COLO829 (cell line): ENCODE data around the gene DPP4.
"Not testable (repeated sequence)": the region's sequence is repeated elsewhere in the genome, so short reads cannot be mapped to it uniquely, and the experiment has no call there.

Source experiments
- DNase-seq: peaks from one replicate; pipeline ENCODE4 v3.0.0; 2012; ENCODE audit warnings: low spot score

DPP4 gene

DNA sequence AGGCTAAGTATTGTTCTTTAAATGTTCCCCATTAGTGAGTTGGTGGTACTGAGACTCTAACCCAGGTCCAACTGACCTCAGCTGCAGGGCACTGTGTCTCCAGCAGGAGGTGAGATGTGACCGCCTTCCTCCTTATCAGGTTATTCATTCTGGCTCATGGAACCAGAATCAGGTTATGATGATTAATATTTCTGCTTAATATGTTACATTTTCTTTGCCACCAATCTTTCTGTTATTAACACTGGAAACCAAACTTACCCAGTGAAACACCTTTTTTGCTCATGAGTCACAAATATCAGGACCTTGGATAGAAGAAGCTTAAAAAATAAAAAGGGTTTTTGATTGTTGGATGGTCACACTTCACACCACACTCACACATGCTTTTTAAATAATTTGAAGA lies 85.4 kb downstream of the DPP4 start:
- no peak for DNase-seq

DNA sequence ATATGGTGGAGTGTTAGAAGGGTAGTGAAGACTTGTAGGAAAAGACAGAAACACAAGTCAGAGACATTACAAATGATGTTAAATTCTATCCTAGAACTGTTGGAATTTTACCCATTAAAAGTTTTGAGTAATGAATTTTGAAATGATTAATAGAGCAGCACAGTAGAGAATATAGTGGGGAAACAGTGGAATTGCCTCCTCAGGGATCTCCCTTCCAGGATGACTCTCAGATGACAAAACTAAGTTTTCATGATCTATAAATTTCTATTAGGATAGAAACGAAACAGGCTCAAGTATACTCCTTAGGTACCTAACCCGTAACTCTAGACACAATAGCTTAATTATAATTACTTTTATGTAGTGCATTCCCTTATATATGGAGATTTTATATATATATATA lies 86.7 kb downstream of the DPP4 start:
- no peak for DNase-seq

DNA sequence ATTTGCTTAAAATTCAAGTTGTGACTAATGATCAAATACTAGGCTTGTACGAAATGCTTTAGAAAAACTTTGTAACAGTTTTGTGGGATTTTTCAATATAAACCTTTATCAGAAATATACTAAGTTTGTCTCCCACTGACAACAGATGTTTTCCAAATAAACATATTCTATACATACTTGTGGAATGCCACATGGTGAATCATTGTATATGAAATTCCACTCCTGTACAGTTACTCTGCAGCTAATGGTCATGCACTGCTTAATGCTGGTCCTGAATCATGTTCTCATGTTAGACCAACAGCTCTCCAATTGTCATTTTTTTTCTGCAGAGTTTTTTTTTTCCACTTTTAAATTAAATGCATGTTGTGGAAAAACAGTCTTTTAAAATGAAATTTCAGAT lies 90.1 kb downstream of the DPP4 start:
- no peak for DNase-seq

DNA sequence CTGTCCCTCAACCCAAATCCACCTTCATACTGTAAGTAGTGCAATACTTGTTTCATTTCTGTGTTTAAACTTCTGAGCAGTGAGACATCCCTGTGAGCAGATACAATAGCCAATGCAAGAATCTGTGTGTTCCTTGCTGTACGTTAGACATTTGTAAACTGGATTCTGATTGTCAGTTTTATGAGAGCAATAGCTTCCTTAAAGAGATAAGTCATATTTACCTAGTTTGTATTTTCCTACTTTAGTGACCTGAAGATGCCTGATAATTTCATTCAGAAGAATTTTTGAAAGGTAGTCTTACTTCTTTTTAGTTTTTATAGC lies 90.7 kb downstream of the DPP4 start:
- no peak for DNase-seq

DNA sequence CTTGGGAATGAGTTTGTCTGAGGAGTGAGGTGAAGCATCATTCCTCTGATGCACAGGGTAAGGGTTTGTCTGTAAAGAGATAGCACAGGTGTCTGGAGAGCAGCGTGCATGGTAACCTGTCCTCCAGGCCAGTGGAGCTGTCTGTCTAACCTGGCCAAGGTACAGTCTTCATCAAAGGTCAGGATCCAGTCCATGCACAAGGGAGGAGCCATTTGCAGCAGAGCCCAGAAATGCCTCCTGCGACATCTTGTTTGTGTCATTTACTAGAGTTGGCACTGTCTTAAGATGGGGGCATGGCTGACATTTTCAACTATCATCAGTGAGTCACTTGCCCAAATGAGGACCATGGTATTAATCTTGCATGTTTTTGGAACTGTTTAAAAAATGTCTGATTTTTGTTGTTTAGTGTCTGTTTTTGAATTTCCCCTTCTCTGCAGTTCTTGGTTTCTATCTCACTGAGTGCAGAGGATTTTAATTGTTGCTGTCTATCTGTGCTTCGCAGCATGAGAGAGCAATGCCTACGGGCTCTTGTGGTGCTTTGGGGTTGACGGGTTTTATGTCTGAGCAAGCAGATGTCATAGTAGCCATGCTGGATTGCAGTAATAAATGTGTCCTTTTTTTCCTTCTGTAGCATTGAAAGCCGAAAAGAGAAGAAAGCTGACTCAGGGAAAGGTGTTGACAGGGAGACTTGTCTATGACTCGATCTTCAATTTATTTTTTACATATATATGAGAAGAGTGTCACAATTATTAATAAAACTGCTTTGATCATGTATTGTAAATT lies 91.3 kb downstream of the DPP4 start:
- no peak for DNase-seq

DNA sequence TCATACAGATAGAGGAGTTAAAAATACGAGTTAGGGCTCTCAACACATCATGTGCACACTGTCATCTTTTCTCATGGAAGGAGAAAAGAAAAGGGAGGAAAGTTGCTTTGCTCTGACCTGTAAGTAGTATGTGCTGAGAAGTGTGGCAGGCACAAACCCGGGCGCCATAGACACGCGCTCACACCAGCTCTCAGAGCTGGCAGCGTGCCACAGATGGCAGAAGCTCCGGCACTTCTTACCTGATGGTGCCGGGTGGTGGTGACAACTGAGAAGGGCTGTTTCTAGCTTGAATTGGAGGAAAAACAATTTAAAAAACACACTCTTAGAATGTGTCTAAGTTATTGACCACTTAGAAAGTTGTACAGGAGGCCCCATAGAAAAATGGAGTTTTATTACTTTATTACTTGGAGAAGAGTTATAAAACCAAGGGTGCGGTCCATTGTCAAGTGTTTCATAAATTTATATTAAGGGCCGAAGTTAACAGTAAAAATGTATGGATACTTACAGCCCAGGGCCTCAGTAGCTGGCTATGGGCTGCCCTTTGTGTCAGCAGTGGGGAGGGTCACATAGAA lies 92.2 kb downstream of the DPP4 start:
- no peak for DNase-seq

DNA sequence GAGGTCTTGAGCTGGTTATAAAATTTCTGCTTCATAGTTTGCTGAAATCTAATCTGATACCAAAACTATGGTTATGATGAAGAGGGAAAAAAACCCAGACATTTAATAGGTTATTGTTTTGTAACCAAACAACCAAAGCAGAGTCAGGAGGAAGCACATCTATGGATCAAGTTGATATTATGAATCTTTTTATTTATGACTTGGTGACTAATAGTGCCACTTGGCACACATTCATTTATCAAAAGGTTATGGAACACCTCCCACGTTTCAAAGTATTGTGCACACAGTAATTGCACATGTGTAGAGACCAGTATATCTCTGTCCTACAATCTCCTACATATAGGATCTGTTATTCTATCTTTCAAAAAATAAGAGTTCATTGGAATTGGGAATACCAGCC lies 93.0 kb downstream of the DPP4 start:
- DNase-seq, result no peak

DNA sequence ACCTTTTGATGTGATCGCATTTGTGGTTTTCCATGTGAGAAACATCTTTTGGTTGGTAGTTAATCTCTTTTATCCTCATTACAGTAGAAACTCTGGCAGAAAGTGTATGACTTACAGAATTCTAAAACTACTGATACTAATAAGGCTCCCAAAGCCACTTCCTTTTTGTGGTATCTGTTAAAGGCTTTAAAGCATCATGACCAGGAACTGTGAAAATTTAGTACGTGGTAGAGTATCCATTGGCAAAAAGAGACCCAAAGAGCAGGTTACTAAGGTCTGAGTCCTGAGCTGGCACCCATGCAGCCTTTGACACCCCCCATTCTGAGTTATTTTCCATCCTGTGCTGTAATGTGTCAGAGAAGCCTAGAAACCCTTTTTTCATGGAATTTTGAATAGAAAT lies 94.5 kb downstream of the DPP4 start:
- no peak for DNase-seq

DNA sequence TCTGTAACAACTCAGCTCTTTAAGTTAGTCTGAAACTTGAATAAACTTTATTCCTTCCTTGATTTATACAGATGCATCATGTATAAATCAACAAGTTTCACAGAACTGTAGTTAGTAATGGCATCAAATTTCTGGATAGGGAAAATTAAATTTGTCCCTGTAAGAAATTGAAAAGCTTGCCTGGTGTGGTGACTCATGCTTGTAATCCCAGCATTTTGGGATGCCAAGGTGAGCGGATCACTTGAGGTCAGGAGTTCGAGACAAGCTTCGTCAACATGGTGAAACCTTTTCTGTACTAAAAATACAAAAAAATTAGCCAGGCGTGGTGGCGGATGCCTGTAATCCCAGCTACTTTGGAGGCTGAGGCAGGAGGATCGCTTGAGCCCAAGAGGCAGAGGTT lies 96.1 kb downstream of the DPP4 start:
- DNase-seq, result not testable (repeated sequence)

DNA sequence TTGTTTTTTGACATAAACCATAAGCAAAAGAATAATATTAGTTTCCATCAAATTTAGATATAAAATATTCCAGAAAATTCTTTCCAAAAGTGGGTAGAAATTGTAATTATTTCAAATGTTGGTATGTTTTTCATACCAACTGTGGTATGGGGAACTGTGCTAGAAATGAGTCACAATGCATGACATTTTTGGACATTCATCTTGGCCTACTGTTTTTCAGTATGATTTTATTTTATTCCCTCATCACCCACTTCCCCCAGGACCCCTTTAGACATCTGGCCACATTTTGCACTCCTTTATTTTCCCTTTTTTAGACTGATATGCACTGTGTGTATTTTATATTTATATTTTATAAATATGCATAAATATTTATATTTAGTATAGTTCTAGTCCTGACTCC lies 97.1 kb downstream of the DPP4 start:
- DNase-seq, result no peak

DNA sequence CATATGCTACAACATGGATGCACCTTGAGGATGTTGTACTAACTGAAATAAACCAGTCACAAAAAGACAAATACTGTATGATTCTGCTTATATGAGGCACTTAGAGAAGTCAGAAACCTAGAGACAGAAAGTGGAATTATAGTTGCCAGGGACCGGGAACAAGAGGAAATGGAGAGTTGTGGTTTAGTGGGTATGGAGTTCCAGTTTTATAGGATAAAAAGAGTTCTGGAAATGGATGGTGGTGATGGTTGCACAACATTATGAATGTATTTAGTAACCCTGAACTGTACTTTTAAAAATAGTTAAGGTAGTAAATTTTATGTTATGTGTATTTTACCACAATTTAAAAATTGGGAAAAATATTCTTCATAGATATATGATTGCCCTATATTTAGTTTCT lies 97.7 kb downstream of the DPP4 start:
- no peak for DNase-seq

DNA sequence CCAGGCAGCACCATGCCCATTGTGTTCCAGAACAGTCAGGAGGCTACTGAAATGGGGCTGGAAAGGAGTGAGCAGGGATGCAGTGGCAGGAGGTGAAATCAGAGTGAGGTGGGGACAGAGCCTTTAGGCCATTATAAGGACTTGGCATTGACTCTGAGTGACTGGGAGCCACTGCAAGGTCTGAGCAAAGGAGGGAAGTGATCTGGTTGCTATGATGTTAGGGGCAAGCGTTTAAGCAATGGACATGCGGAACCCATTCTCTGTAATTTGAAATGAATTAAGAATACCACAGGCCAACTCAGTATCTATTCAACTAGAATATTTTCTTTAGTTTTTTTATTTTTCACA lies 98.2 kb downstream of the DPP4 start:
- DNase-seq, result no peak

DNA sequence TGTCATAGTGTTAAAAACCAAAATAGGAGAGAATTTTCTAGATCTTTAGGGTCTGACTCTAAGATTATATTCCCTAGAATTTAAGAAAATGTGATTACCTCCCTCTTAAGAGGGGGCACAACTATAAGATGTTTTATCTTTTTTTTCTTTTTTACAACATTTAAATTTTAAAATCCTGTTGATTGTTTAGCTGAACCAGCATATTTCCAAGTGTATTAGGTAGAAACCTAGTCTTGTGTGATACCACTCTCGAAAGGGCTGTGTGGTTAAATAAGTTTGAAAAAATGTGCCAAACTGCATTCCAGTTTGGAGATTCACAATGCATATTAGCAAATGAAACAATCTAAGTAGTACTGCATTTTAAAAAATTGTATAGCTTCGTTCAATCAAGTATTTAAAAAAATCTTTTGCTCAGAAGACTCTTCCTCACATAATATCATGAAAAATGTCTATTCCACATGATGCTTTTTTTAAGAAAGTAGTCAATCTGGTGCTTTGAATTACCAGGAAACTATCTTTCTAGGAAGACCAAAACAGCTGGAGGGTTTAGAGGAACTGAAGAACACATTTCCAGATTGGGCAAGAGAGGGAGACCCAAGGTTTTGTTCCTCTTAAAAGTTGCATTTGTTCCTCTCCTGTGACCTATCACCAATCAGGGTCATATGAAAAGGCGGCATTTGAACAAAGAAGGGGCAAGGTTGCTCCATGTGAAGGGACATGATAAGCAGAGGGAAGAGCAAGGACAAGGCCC lies 98.8 kb downstream of the DPP4 start:
- no peak for DNase-seq

DNA sequence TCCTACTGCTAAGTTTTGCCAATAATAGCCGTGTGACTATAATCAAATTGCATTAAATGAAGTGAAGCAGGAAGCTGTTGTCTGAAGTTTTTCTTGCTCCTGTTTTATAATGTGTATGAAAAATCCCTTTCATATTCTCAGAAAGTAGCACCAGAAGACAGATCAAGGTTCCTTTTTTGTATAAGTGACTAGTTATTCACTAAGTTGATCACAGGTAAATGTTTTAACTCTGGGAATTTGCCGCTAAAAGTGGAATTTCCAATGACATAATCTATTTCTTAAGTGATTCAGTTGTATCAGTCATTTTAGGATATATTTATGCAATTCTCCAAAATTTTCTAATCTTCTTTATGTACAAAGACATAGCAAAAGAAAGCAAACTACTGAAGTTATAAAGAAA lies 99.6 kb downstream of the DPP4 start:
- DNase-seq, result no peak

DNA sequence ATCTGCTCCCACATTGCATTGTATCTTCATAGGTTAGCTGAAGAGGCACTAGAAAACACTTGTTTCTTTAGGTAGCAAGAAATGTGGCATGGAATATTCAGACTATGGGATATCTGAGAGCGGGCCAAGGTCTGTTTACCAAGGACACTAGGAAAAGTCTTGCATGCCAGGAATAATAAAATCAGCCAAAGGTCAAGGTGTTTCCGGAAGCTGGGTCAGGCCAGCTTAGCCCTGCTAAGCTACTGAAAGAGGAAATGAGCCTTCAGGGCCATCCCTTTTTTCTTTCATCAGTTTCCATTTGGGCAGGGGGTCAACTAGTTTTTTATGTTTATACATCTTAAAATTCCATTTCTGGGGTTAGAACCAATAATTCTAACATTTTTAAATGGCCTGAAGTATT lies 101.1 kb downstream of the DPP4 start:
- no peak for DNase-seq

DNA sequence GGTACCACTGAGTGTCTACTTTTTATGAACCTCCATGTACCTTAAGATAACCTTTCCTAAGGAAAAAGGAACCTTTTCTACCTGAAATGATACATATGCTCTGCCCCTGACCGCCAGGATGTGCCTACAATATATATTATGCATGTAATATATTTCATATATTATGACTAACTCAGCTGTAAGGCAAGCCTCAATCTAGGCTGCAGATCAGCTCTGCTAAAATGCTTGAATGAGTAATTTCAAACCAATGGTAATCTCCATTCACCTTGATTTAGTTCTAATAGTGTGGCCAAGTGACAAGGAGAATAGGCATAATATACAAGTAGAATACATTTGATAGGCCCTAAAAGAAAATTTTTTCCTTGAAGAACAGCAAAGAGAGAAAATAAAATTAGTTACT lies 101.8 kb downstream of the DPP4 start:
- no peak for DNase-seq

DNA sequence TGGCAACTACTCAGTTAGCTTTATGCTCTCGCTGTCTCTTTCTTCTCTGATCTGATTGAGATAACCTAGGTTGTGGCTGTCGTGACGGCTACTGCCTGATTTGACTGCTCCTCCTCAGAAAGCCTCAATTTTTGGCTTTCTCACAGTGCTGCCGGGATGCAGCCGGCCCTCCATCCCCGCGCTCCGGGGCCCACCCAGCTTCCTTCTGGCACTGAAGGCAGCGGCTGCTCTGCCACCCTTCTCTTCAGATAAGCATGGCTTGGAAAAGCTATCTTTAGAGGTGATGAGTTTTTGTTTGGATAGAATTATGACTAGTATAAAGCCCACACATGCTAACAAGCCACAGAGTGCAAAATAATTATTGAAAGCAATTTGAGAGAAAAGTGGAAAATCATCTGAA lies 102.5 kb downstream of the DPP4 start:
- no peak for DNase-seq

DNA sequence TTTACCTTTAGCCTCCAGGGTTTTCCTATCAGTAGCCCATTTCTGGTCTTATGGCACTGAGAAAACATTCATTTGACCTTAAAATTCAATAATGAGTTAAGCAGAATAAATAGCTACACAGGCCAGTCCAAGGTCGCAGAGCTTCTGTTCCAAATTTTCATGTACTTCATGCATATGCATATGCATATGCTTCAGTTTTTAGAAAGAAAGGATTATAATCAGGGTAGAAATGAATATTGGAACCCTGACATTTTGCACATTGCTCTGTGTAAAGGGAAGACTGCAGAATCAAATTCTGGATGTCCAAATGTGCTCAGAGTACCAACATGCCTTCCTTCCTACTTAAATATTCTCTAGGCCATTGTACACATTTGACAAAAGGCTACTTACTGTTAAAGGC lies 104.9 kb downstream of the DPP4 start:
- no peak for DNase-seq

DNA sequence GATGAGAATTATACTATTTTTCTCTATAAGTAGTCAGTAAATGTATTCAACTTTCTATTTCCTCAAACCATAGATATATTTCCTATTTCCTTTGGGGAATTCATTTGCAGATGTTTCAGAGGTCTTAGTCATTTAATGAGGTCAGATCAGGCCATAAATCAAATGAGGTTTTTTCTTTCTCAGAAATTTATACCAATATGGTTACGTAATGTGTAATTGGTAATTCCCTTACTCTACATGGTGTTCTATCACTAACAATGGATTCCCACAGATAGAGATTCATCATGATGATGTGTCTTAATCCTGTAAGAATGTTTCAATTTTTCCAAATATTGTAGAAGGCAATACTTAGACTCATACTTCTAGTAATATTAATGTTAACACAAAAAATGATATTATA lies 108.0 kb downstream of the DPP4 start:
- DNase-seq, result no peak

DNA sequence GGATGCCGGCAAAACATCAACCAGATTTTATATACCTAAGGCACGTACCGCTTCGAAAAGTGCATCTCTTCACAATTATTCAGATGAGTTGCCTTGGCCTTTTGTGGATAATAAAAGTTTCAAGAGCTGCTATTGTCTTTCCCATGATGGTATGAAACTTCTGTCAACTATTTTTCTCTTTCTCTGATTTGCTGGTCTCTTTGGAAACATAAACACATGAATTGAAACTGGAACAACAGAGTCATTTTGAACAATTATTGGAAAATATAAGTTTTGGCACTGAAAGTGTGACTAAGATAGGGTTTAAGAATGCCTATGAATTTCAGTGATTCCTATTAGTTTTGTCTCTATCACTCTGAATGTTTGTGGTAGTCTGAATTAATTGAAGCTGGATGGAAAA lies 109.9 kb downstream of the DPP4 start:
- DNase-seq, result no peak

DNA sequence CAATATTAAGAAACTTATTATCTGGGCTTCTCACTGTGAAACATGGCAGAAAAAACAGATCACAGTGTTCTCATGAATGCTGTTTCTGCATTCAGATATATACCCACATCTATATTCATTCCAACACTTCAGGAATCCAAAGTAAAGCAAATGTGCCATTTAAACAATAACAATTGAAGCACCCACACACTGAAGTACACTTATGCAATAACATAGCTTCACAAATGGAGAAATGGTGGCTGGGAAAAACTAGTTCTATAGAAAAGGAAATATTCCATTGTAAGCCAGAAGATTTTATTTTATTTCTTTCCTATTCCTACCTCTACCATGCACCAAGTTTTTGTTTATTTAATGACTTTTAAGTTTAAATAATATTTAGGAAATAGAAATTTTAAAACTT lies 111.9 kb downstream of the DPP4 start:
- no peak for DNase-seq

DNA sequence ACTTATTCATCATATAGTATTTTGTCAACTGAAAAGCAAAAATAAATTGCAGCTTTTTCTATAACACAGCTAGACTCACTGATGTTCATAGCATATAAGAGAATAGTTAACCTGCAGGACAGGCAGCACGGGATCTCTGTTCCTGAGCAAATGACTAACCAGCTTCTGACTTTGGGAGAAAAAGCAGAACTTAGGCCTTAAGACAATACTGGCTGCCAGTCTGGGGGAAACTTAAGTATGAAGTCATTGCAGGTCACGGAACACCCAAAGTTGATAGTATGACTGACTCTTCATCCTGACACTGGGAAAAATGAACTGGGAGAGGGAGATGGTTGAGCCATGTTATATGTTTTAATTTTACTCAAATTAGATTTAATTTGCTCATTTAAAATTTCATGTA lies 113.0 kb downstream of the DPP4 start:
- DNase-seq, result no peak

DNA sequence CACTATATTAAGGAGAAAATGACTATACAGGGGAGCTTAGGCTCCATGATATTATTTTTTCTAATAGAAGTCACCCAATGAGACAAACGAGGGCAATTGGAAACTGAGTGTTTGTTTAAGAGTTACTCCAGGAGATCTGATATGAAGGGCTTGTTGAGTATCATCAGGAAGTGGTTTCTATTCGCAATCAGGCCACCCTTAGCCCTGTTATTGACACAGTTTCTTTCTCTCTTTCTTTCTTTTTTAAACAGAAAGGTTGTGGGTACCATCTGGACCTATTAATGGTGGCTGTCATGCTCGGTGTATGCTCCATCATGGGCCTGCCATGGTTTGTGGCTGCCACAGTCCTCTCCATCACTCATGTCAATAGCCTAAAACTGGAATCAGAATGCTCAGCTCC lies 117.3 kb downstream of the DPP4 start:
- no peak for DNase-seq

DNA sequence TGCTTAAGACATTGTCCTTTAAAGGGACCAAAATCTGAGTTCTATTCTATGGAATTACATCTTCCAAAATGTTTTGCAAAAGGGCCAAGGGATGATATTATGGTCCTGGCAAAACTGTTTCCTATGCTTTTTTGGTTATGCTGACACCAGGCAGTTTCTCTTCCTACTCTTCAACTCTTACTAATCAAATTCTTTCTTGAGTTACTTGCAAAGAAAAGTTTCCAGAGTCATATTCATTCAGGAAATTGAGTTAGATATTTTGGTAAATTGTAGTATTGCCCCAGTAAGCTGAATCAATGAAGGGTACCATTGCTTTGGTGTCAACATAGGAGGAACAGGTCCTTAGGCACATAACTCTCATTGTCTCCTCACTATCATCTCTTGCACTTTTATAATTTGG lies 118.8 kb downstream of the DPP4 start:
- DNase-seq, result no peak
